ENCODE measurements around the gene ASB18.

DNA sequence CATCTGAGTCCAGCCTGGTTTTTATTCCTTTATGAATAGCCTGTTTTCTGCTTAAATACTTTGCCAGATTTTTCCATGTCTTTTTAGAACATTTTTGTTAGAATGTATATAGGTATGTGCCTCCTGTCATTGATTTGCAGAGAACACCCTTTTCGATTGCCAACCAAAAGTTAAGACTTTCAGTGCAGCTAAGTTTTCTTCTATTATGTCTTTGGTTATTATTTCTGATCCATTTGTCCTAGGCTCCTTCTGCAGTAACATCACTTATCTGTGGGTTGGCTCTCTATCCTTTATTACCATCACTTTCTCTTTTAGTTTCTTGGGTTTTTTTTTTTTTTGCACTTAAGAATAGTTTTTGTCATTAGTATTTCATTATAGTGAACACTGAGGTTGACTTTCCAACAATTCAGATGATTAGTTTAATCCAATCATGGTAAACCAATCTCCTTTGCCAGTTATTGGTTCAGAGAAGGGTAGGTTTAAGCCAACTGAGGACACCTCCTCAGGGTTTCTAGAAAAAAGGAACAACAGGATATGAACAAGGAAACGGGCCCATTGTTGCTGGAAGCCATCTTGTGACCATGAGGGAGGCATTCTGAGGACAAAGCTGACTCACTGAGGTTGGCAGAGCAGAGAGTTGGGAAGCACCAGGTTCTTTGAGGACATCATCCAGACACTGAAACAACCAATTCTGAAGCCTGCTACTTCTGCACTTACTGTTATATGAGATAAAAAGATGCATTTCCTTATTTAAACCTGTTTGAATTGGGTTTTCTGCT, 58.1 kb downstream of the ASB18 start:
- TF ChIP-seq POLR2A (IDR thresholded peaks at IDR 0.05), result no peak
- TF ChIP-seq CTCF (IDR thresholded peaks at IDR 0.05), result no peak
